HCT116 (cell line): ENCODE results near the gene AHSA1. TPM values are rescaled to one million over a fixed set of nuclear protein-coding genes. Genes with fewer than 3 reads are reported as not detected.

Source experiments
- ATAC-seq: fragments of 200-7000 bp; cut with Tn5 transposase; 2 replicates; pipeline ENCODE4 v1.9.1; 2020; ENCODE audit warnings: mild to moderate bottlenecking, moderate library complexity
- BruUV-seq: library from RNA; stranded (reverse); fragments of 400-500 nt; replicated peaks from 2 replicates; lab custom pipeline; 2021; lab: Mats Ljungman, UMichigan
- CTCF ChIA-PET: fragments of 300-600 bp; sonication (Branson Sonifier 250); formaldehyde crosslinking; loops from one replicate; lab custom pipeline; 2021; ENCODE audit warnings: antibody characterized with exemption; lab: Charles Lee
- POLR2A ChIA-PET: fragments of 300-600, 350-600 bp; sonication (Branson Sonifier 250); formaldehyde crosslinking; loops from one replicate; lab custom pipeline; 2021; ENCODE audit warnings: antibody characterized with exemption; lab: Charles Lee
- RAD21 ChIA-PET, 2 experiments: fragments of 300-600 bp; sonication (Branson Sonifier 250); formaldehyde crosslinking; loops; one replicate each; lab custom pipeline; 2023; ENCODE audit warnings: low total read pairs in 2 of 2; ENCODE audit not compliant: uncharacterized antibody in 2 of 2, unreplicated experiment in 2 of 2, low non-redundant PET in 1 of 2; lab: Charles Lee
- DNase-seq: peaks from one replicate; pipeline ENCODE4 v3.0.0-alpha.2; 2010; ENCODE audit warnings: low read depth, low spot score
- H2AFZ ChIP-seq: fragments of 200-600 bp; shearing (Covaris generic), sonication (generic); 2 replicates; pipeline ENCODE4 v1.6.1; 2017; ENCODE audit warnings: low read depth, mixed run types, mixed read lengths, antibody characterized with exemption, low read length; ENCODE audit not compliant: poor library complexity, severe bottlenecking
- H3K27ac ChIP-seq: 2 replicates; pipeline ENCODE4 v1.5.1; 2012; ENCODE audit warnings: low read depth, low read length
- H3K27me3 ChIP-seq: fragments of 200-600 bp; sonication (generic); 2 replicates; pipeline ENCODE4 v1.6.1; 2016; ENCODE audit warnings: mixed run types, low read length, mixed read lengths; ENCODE audit not compliant: insufficient read depth
- H3K36me3 ChIP-seq, 2 experiments: fragments of 200-500 bp in 1 of 2; fragments of 200-600 bp in 1 of 2; sonication (Bioruptor generic) in 1 of 2; sonication (generic) in 1 of 2; 2 replicates each; pipeline versions ENCODE4 v1.5.1 to v1.6.1; 2014 to 2016; ENCODE audit warnings: low read length in 2 of 2, inconsistent platforms in 1 of 2, mixed read lengths in 1 of 2, mixed run types in 1 of 2; ENCODE audit not compliant: insufficient read depth in 2 of 2, control insufficient read depth in 1 of 2
- H3K4me1 ChIP-seq, 2 experiments: fragments of 200-600 bp in 1 of 2; sonication (generic) in 1 of 2; 2 replicates each; pipeline versions ENCODE4 v1.5.1 to v1.6.1; 2012 to 2017; ENCODE audit warnings: low read length in 2 of 2, inconsistent platforms in 1 of 2, mild to moderate bottlenecking in 1 of 2, mixed read lengths in 1 of 2, mixed run types in 1 of 2, moderate library complexity in 1 of 2; ENCODE audit not compliant: insufficient read depth in 2 of 2, control insufficient read depth in 1 of 2
- H3K4me2 ChIP-seq: fragments of 200-600 bp; sonication (generic); 2 replicates; pipeline ENCODE4 v1.6.1; 2017; ENCODE audit warnings: mixed run types, low read length, mixed read lengths
- H3K4me3 ChIP-seq, 2 experiments: fragments of 200-600 bp in 1 of 2; sonication (generic) in 1 of 2; replicated peaks in 1 of 2; 2 replicates each; pipeline ENCODE4 v1.5.1; 2011 to 2016; ENCODE audit warnings: low read length in 2 of 2, control low read depth in 1 of 2, low read depth in 1 of 2, mild to moderate bottlenecking in 1 of 2, mixed read lengths in 1 of 2, mixed run types in 1 of 2
- H3K79me2 ChIP-seq: fragments of 200-600 bp; sonication (generic); 2 replicates; pipeline ENCODE4 v1.6.1; 2017; ENCODE audit warnings: mild to moderate bottlenecking, mixed run types, low read length, moderate library complexity, mixed read lengths; ENCODE audit not compliant: insufficient read depth
- H3K9ac ChIP-seq: fragments of 200-600 bp; sonication (generic); 2 replicates; pipeline ENCODE4 v1.6.1; 2016; ENCODE audit warnings: low read length, mixed read lengths
- H3K9me2 ChIP-seq: fragments of 200-600 bp; sonication (generic), shearing (Covaris generic); 2 replicates; pipeline ENCODE4 v1.6.1; 2017; ENCODE audit warnings: mixed run types, mild to moderate bottlenecking, moderate library complexity; ENCODE audit not compliant: insufficient read depth
- H3K9me3 ChIP-seq, 2 experiments: fragments of 200-500 bp in 1 of 2; fragments of 200-600 bp in 1 of 2; sonication (Bioruptor generic) in 1 of 2; sonication (generic) in 1 of 2; 2 replicates each; pipeline ENCODE4 v1.6.1; 2014 to 2017; ENCODE audit warnings: low read length in 2 of 2, mixed read lengths in 2 of 2, inconsistent platforms in 1 of 2, low read depth in 1 of 2, mild to moderate bottlenecking in 1 of 2, mixed run types in 1 of 2, moderate library complexity in 1 of 2; ENCODE audit not compliant: control insufficient read depth in 1 of 2, insufficient read depth in 1 of 2
- H4K20me1 ChIP-seq: fragments of 200-600 bp; sonication (generic), shearing (Covaris generic); 2 replicates; pipeline ENCODE4 v1.6.1; 2017; ENCODE audit warnings: mixed run types, mild to moderate bottlenecking, moderate library complexity; ENCODE audit not compliant: insufficient read depth
- CBX3 ChIP-seq: IDR thresholded peaks from 2 replicates; pipeline ENCODE4 v1.6.1; 2012; ENCODE audit warnings: low read depth
- CTCF ChIP-seq, 3 experiments: fragments of 200-600 bp in 1 of 3; sonication (generic) in 1 of 3; IDR thresholded peaks in 2 of 3; conservative IDR thresholded peaks in 1 of 3; 2 replicates each; pipeline ENCODE4 v1.5.1; 2012 to 2017; ENCODE audit warnings: low read depth in 2 of 3, low read length in 2 of 3, antibody characterized with exemption in 1 of 3, borderline replicate concordance in 1 of 3, control low read depth in 1 of 3, mild to moderate bottlenecking in 1 of 3, mixed read lengths in 1 of 3, mixed run types in 1 of 3, moderate library complexity in 1 of 3; ENCODE audit not compliant: insufficient read depth in 1 of 3
- ELF1 ChIP-seq: IDR thresholded peaks from 2 replicates; pipeline ENCODE4 v1.6.1; 2012; ENCODE audit warnings: low read depth, borderline replicate concordance
- EZH2 ChIP-seq: fragments of 200-600 bp; sonication (generic); IDR thresholded peaks from 2 replicates; pipeline ENCODE4 v1.6.1; 2017; ENCODE audit warnings: antibody characterized with exemption, mixed run types
- FOSL1 ChIP-seq: IDR thresholded peaks from 2 replicates; pipeline ENCODE4 v1.6.1; 2012; ENCODE audit warnings: low read depth
- JUND ChIP-seq: IDR thresholded peaks from 2 replicates; pipeline ENCODE4 v1.6.1; 2012
- MAX ChIP-seq: IDR thresholded peaks from 2 replicates; pipeline ENCODE4 v1.6.1; 2012
- RAD21 ChIP-seq: IDR thresholded peaks from 2 replicates; pipeline ENCODE4 v1.6.1; 2012; ENCODE audit warnings: low read depth, mild to moderate bottlenecking
- REST ChIP-seq: IDR thresholded peaks from 2 replicates; pipeline ENCODE4 v1.6.1; 2012; ENCODE audit warnings: low read depth
- SIN3A ChIP-seq: IDR thresholded peaks from 2 replicates; pipeline ENCODE4 v1.6.1; 2012; ENCODE audit warnings: low read depth
- SP1 ChIP-seq: IDR thresholded peaks from 2 replicates; pipeline ENCODE4 v1.6.1; 2012; ENCODE audit warnings: low read depth
- SRF ChIP-seq: IDR thresholded peaks from 2 replicates; pipeline ENCODE4 v1.6.1; 2012; ENCODE audit warnings: low read depth
- YY1 ChIP-seq: IDR thresholded peaks from 2 replicates; pipeline ENCODE4 v1.6.1; 2011; ENCODE audit warnings: low read length, low read depth, moderate library complexity, mild to moderate bottlenecking; ENCODE audit not compliant: insufficient replicate concordance; ENCODE audit errors: extremely low read depth
- intact Hi-C: fragments of 100-400 bp; cut with micrococcal nuclease; formaldehyde crosslinking; loops from 2 replicates; pipeline ENCODE4 v1.10.0; 2022
- total RNA-seq: library from RNA; stranded (reverse); gene quantifications from one replicate; pipeline ENCODE4 v1.2.1, GENCODE V29; 2021; ENCODE audit not compliant: unreplicated experiment

Gene AHSA1
- total RNA-seq, 1 experiment from 2014 or later: 222 TPM

- H3K4me2 ChIP-seq: no peak overlapping the region
- H3K27me3 ChIP-seq: no peaks in the 10 kb centered on the region
- no peaks in the 10 kb centered on the region for H3K79me2 ChIP-seq
- H2AFZ ChIP-seq: no peak overlapping the region
- DNase-seq (no peak), ATAC-seq (no peak)
- no peak overlapping the region for H3K4me3 ChIP-seq
- H3K9me3 ChIP-seq: no peaks in the 10 kb centered on the region
- H3K36me3 ChIP-seq: no peaks in the 10 kb centered on the region
- TF ChIP-seq FOSL1 (no peak), YY1 (no peak), JUND (no peak), REST (no peak), SP1 (no peak), SIN3A (no peak), MAX (no peak), CBX3 (no peak), SRF (no peak), EZH2 (no peak), CTCF (IDR thresholded peaks at IDR 0.05 in 2 of 3, conservative IDR thresholded peaks at IDR 0.05 in 1 of 3; ENCODE audit: borderline replicate concordance in 1 of 3, insufficient read depth in 1 of 3, low read depth in 2 of 3, low read length in 2 of 3) (no peak), RAD21 (no peak), ELF1 (no peak)
- H3K9ac ChIP-seq: no peak overlapping the region
- ChIA-PET RAD21 (no interaction called here), POLR2A (no interaction called here), CTCF (no interaction called here)
- H3K27ac ChIP-seq: no peak overlapping the region
- H3K9me2 ChIP-seq: no peaks in the 10 kb centered on the region
- no TSS peak for BruUV-seq
- no peaks in the 10 kb centered on the region for H4K20me1 ChIP-seq
- intact Hi-C loops: no loop called here
- H3K4me1 ChIP-seq: no peaks in the 10 kb centered on the region
Observed at GRCh38 chr14:77502109-77502782, 44.4 kb downstream of the AHSA1 start.
